GM12801 (cell line): ENCODE results near the gene IL18R1.

Source experiments
- TF ChIP-seq, protein P1 (sequence below): IDR thresholded peaks from one replicate; pipeline ENCODE4 v1.5.1; 2011; ENCODE audit warnings: control low read depth; ENCODE audit not compliant: insufficient read length; ENCODE audit errors: extremely low read depth

Gene IL18R1

GRCh38 chr2:102392942-102393341 lies 37.3 kb downstream of the IL18R1 start:
- TF ChIP-seq, protein P1, sequence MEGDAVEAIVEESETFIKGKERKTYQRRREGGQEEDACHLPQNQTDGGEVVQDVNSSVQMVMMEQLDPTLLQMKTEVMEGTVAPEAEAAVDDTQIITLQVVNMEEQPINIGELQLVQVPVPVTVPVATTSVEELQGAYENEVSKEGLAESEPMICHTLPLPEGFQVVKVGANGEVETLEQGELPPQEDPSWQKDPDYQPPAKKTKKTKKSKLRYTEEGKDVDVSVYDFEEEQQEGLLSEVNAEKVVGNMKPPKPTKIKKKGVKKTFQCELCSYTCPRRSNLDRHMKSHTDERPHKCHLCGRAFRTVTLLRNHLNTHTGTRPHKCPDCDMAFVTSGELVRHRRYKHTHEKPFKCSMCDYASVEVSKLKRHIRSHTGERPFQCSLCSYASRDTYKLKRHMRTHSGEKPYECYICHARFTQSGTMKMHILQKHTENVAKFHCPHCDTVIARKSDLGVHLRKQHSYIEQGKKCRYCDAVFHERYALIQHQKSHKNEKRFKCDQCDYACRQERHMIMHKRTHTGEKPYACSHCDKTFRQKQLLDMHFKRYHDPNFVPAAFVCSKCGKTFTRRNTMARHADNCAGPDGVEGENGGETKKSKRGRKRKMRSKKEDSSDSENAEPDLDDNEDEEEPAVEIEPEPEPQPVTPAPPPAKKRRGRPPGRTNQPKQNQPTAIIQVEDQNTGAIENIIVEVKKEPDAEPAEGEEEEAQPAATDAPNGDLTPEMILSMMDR: no peak

- TF ChIP-seq, protein P1: no peak
Measured at GRCh38 chr2:102396012-102396411, 40.4 kb downstream of the IL18R1 start.

DNA sequence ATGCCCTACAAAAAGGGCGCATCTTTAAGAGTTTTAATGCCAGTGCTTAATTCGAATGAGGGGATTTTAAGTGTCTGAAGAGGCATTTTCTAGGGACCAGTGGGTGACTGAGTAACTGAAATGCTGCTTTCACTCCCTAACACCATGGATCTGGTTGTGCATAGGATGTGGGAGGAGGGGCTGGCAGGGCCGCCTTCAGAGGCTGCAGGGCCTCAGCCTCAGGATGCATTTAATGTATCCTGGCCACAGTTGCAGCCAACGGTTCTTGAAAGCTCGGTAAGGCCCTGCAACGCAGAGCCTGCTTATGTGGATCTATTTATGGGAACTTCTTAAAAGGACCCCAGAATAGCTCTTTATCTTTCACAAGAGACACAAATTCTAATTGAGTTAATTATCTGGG lies 41.6 kb downstream of the IL18R1 start:
- TF ChIP-seq, protein P1: no peak

DNA sequence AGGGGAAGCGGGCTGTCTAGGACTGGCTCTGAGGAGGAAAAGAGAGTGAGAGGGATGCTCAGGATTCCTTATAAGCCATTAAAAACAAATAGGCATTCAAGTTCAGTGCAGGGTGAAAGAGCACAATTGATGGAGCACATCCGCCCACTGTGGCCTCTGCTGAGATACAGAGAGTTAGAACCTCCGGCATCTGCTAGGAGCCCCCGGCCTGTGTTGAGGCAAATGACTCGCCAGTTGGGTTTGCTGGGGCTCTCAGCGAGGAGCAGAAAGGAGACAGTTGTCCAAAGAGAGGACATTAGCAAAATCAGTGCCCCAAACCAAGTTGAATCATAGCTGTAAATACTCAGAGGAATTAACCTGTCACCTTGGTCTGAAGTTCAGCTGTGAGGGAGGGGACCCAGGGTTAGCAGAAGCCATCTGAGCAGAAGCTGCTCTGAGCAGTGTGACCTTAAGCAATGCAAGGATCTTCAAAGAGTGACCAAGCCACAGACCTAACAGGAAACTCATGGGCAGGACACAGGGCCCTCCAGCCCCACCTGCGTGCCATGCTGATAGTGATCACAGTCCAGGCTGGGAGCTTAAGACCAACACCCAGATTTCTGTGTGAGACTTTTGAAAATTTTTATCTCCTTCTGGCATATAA lies 44.0 kb downstream of the IL18R1 start:
- TF ChIP-seq, protein P1: no peak

DNA sequence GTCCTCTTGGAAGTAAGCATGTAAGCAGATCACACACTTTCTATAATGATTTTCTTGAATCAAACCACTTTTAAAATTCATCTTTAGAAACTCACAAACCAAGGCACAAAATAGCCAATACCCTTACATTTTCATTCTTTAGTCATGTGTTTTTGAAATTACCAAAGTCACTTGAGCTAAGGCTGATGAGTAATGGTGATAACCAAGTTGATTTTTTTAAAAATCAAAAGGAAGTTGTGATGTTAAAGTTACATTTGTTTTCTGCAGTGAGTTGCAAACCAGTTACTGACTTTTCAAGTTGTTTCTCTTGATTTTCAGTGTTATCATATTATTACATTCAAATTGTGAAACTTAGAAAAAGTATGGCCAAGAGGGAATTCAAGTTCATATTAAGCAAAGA lies 45.9 kb downstream of the IL18R1 start:
- TF ChIP-seq, protein P1: no peak

DNA sequence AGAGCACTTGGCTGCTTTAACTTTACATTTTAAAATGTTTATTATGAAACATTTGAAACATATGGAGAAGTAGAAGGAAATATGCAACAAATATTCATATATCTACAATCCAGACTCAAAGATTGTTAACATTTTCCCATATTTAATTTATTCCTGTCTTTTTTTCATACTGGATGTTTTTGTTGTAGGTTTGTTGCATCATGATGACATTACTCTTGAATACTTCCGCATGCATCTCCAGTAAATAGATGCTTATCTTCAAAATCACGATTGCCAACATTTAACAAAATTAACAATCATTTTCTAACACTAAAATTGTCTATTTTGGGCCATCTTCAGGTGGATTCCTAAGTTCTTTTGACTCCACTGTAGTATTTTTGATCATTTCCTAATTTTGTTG lies 46.3 kb downstream of the IL18R1 start:
- TF ChIP-seq, protein P1: no peak

- TF ChIP-seq, protein P1: no peak
Measured at GRCh38 chr2:102410952-102411351, 55.4 kb downstream of the IL18R1 start.
